ENCODE data around the gene ANKS1B. TPM values are rescaled to one million over a fixed set of nuclear protein-coding genes. Genes with fewer than 3 reads are reported as not detected.

The ANKS1B gene
- total RNA-seq, 2 donors from 2014 or later: not detected

GRCh38 chr12:98696036-98696646 is 1288.6 kb downstream of the ANKS1B start:
- H3K36me3 Mint-ChIP-seq: peaks cover 22% of the 10 kb centered on the region
- ATAC-seq (no peak), DNase-seq (ENCODE audit: low spot score) (no peak)
- peaks cover 13 to 24% of the 10 kb centered on the region in 2 donors for H3K4me1 Mint-ChIP-seq (ENCODE audit: low read depth in 2 of 2)
- no peaks in the 10 kb centered on the region for H3K27me3 Mint-ChIP-seq
- peak overlapping the region in 1 of 2 donors; percentile 21 for H3K27ac Mint-ChIP-seq
- no peaks in the 10 kb centered on the region for H3K9me3 Mint-ChIP-seq
- H3K4me3 Mint-ChIP-seq: no peak overlapping the region

- Mint-ChIP-seq H3K9me3 (no peaks in the 10 kb centered on the region), H3K36me3 (peaks cover 29% of the 10 kb centered on the region), H3K27me3 (no peaks in the 10 kb centered on the region), H3K27ac (peak overlapping the region in 1 of 2 donors; percentile 21), H3K4me1 (ENCODE audit: low read depth in 2 of 2) (peaks cover 17 to 19% of the 10 kb centered on the region in 2 donors), H3K4me3 (no peak overlapping the region)
- DNase-seq (ENCODE audit: low spot score) (no peak), ATAC-seq (no peak)
Measured at GRCh38 chr12:98691351-98691750, 1293.4 kb downstream of the ANKS1B start.

GRCh38 chr12:98686603-98687002 is 1298.1 kb downstream of the ANKS1B start:
- H3K9me3 Mint-ChIP-seq: no peaks in the 10 kb centered on the region
- no peak for ATAC-seq
- H3K4me3 Mint-ChIP-seq: no peak overlapping the region
- H3K27me3 Mint-ChIP-seq: no peaks in the 10 kb centered on the region
- H3K36me3 Mint-ChIP-seq: peaks cover 36% of the 10 kb centered on the region
- no peak for DNase-seq (ENCODE audit: low spot score)
- H3K4me1 Mint-ChIP-seq (ENCODE audit: low read depth in 2 of 2): peaks cover 11% of the 10 kb centered on the region in 2 donors
- H3K27ac Mint-ChIP-seq: no peak overlapping the region

Other genes starting within 250 kb of the ANKS1B start
- 10 to 100 TPM; 34.2 to 44.6 TPM for gene BLTP3B, start 157.9 kb upstream of the ANKS1B start, total RNA-seq
- gene ACTR6, start 215.9 kb upstream of the ANKS1B start, total RNA-seq: 10 to 100 TPM; 24.0 to 47.6 TPM

Data from natural killer cell treated with Interleukin-12 subunit alpha and Interleukin-12 subunit beta and Interleukin-15 and Interleukin-18, amount 100 ng/mL, for 72 hours (primary cell).